PC-3 (cell line): ENCODE measurements around the gene F12. TPM values are rescaled to one million over a fixed set of nuclear protein-coding genes. Genes with fewer than 3 reads are reported as not detected.

Source experiments
- ATAC-seq: fragments of 200-7000 bp; cut with Tn5 transposase; 2 replicates; pipeline ENCODE4 v1.9.1; 2020; ENCODE audit warnings: mild to moderate bottlenecking, moderate library complexity
- BruUV-seq: library from RNA; stranded (reverse); fragments of 400-500 nt; replicated peaks from 2 replicates; lab custom pipeline; 2021; lab: Mats Ljungman, UMichigan
- CTCF ChIA-PET: fragments of 300-600 bp; sonication (Branson Sonifier 250); formaldehyde crosslinking; loops from one replicate; lab custom pipeline; 2022; ENCODE audit warnings: antibody characterized with exemption; lab: Charles Lee
- POLR2A ChIA-PET: fragments of 300-600 bp; sonication (Branson Sonifier 250); formaldehyde crosslinking; loops from one replicate; lab custom pipeline; 2022; ENCODE audit warnings: antibody characterized with exemption; ENCODE audit not compliant: unreplicated experiment; lab: Charles Lee
- DNase-seq: peaks from one replicate; pipeline ENCODE4 v3.0.0-alpha.2; 2015
- H2AFZ ChIP-seq: fragments of 300-600 bp; sonication (generic); 2 replicates; pipeline ENCODE4 v1.6.0; 2016; ENCODE audit warnings: antibody characterized with exemption, low read length
- H3F3A ChIP-seq: fragments of 300-600 bp; sonication (generic); one replicate; pipeline ENCODE4 v1.6.0; 2017; ENCODE audit warnings: antibody characterized with exemption, low read length, control low read depth, mild to moderate bottlenecking; ENCODE audit not compliant: unreplicated experiment
- H3K27ac ChIP-seq: fragments of 300-600 bp; sonication (generic); 2 replicates; pipeline ENCODE4 v1.5.1; 2016; ENCODE audit warnings: mild to moderate bottlenecking, low read length
- H3K27me3 ChIP-seq: fragments of 300-600 bp; sonication (generic); 2 replicates; pipeline ENCODE4 v1.6.1; 2016; ENCODE audit warnings: low read length, mixed read lengths
- H3K36me3 ChIP-seq: fragments of 300-600 bp; sonication (generic); 2 replicates; pipeline ENCODE4 v1.6.1; 2016; ENCODE audit warnings: low read depth, mixed run types, low read length, mixed read lengths
- H3K4me1 ChIP-seq: fragments of 300-600 bp; sonication (generic); 2 replicates; pipeline ENCODE4 v1.5.1; 2016; ENCODE audit warnings: low read length; ENCODE audit not compliant: insufficient read depth
- H3K4me2 ChIP-seq: fragments of 300-600 bp; sonication (generic); 2 replicates; pipeline ENCODE4 v1.6.0; 2016; ENCODE audit warnings: low read length
- H3K4me3 ChIP-seq: fragments of 300-600 bp; sonication (generic); 2 replicates; pipeline ENCODE4 v1.5.1; 2016; ENCODE audit warnings: mild to moderate bottlenecking, low read length, mixed read lengths
- H3K79me2 ChIP-seq: fragments of 300-600 bp; sonication (generic); 2 replicates; pipeline ENCODE4 v1.6.1; 2017; ENCODE audit warnings: low read length, mixed read lengths
- H3K9ac ChIP-seq: fragments of 300-600 bp; sonication (generic); 2 replicates; pipeline ENCODE4 v1.6.0; 2016; ENCODE audit warnings: mild to moderate bottlenecking, low read length
- H3K9me2 ChIP-seq: fragments of 300-600 bp; sonication (generic); replicated peaks from 2 replicates; pipeline ENCODE4 v1.6.1; 2016; ENCODE audit warnings: mixed run types, low read length, mixed read lengths
- H3K9me3 ChIP-seq: fragments of 300-600 bp; sonication (generic); 2 replicates; pipeline ENCODE4 v1.6.1; 2016; ENCODE audit warnings: low read length, mixed read lengths
- H4K20me1 ChIP-seq: fragments of 300-600 bp; sonication (generic); 2 replicates; pipeline ENCODE4 v1.6.1; 2016; ENCODE audit warnings: low read length, mixed read lengths
- CTCF ChIP-seq: fragments of 300-600 bp; sonication (generic); conservative IDR thresholded peaks from 2 replicates; pipeline ENCODE4 v1.5.1; 2017; ENCODE audit warnings: antibody characterized with exemption, low read depth, mild to moderate bottlenecking, low read length
- EZH2 ChIP-seq: fragments of 300-600 bp; sonication (generic); IDR thresholded peaks from one replicate; pipeline ENCODE4 v1.6.1; 2017; ENCODE audit warnings: antibody characterized with exemption, mild to moderate bottlenecking, low read length; ENCODE audit not compliant: unreplicated experiment
- EZH2phosphoT487 ChIP-seq: fragments of 300-600 bp; sonication (generic); IDR thresholded peaks from 2 replicates; pipeline ENCODE4 v1.6.1; 2018; ENCODE audit warnings: mild to moderate bottlenecking, antibody characterized with exemption, low read length, borderline replicate concordance
- intact Hi-C: fragments of 100-400 bp; cut with micrococcal nuclease; formaldehyde crosslinking; loops from 2 replicates; pipeline ENCODE4 v1.9.0; 2023
- total RNA-seq: library from RNA; depleted of rRNA; stranded (reverse); fragments of >200 nt; gene quantifications from 2 replicates; pipeline ENCODE4 v1.2.3, GENCODE V29; 2014

F12 gene
- total RNA-seq, 1 experiment from 2014 or later: 36.8 TPM

- Histone ChIP-seq H3K9me3 (no peaks in the 10 kb centered on the region), H3K27me3 (no peaks in the 10 kb centered on the region), H3K4me1 (no peaks in the 10 kb centered on the region), H3F3A (no peaks in the 10 kb centered on the region), H3K27ac (no peak overlapping the region), H2AFZ (no peak overlapping the region), H3K4me2 (no peak overlapping the region), H3K36me3 (peaks cover 15% of the 10 kb centered on the region; the same call in 1 of the 2 replicates), H3K9ac (no peak overlapping the region), H3K9me2 (no peaks in the 10 kb centered on the region), H4K20me1 (no peaks in the 10 kb centered on the region), H3K79me2 (peaks cover 10% of the 10 kb centered on the region), H3K4me3 (no peak overlapping the region)
- POLR2A ChIA-PET: no interaction called here
- intact Hi-C loops: no loop called here
- DNase-seq: no peak
- TF ChIP-seq EZH2phosphoT487 (no peak), CTCF (no peak), EZH2 (no peak)
- BruUV-seq: no TSS peak
- no peak for ATAC-seq
- CTCF ChIA-PET: no interaction called here
Measured at GRCh38 chr5:177433658-177434217, 24.4 kb upstream of the F12 start.

- H3K79me2 ChIP-seq: peaks cover 17% of the 10 kb centered on the region
- H3F3A ChIP-seq: no peaks in the 10 kb centered on the region
- H3K4me1 ChIP-seq: peaks cover under 1% of the 10 kb centered on the region
- H4K20me1 ChIP-seq: 0 out of 2 replicates have a peak, but pooled peaks cover under 1% of the 10 kb centered on the region
- no peaks in the 10 kb centered on the region for H3K27me3 ChIP-seq
- TF ChIP-seq CTCF (no peak), EZH2phosphoT487 (no peak), EZH2 (no peak)
- H3K36me3 ChIP-seq: peaks cover 12% of the 10 kb centered on the region; the same call in 1 of the 2 replicates
- CTCF ChIA-PET: no interaction called here
- no peak overlapping the region for H2AFZ ChIP-seq
- intact Hi-C loops: no loop called here
- H3K9me3 ChIP-seq: no peaks in the 10 kb centered on the region
- DNase-seq: no peak
- H3K9ac ChIP-seq: no peak overlapping the region
- ATAC-seq: no peak
- no TSS peak for BruUV-seq
- no peak overlapping the region for H3K4me2 ChIP-seq
- H3K27ac ChIP-seq: no peak overlapping the region
- POLR2A ChIA-PET: no interaction called here
- H3K9me2 ChIP-seq: no peaks in the 10 kb centered on the region
- H3K4me3 ChIP-seq: no peak overlapping the region
Measured at GRCh38 chr5:177432839-177433657, 23.7 kb upstream of the F12 start.
